ENCODE results near the gene SLC44A1. TPM values are rescaled to one million over a fixed set of nuclear protein-coding genes. Genes with fewer than 3 reads are reported as not detected.

Gene SLC44A1
- total RNA-seq, 1 experiment from 2014 or later: 15.2 TPM

GRCh38 chr9:105242062-105242461 lies 2.4 kb upstream of the SLC44A1 start:
- ChIA-PET POLR2A (no interaction called here), CTCF (interaction anchor here (1.1 kb wide), 1 partner anchor 13 kb away, joined by 5 read pairs; no protein-coding TSS in a partner anchor)
- DNase-seq (ENCODE audit: unreplicated experiment): no peak
- Mint-ChIP-seq H3K4me1 (ENCODE audit: insufficient read depth, unreplicated experiment) (peaks cover 6% of the 10 kb centered on the region), H3K4me3 (ENCODE audit: unreplicated experiment) (no peak overlapping the region), H3K9me3 (ENCODE audit: unreplicated experiment) (no peaks in the 10 kb centered on the region), H3K27me3 (ENCODE audit: insufficient read depth, unreplicated experiment) (peaks cover 34% of the 10 kb centered on the region), H3K36me3 (ENCODE audit: insufficient read depth, unreplicated experiment) (no peaks in the 10 kb centered on the region), H3K27ac (ENCODE audit: low read depth, unreplicated experiment) (no peak overlapping the region)
- no TSS peak for BruUV-seq (replicated peaks)
- intact Hi-C loops (cut with micrococcal nuclease): loop anchor here (10.0 kb wide), 4 partner anchors 103 to 457 kb away; no protein-coding TSS in a partner anchor
- no peak for TF ChIP-seq CTCF (IDR thresholded peaks at IDR 0.05; ENCODE audit: unreplicated experiment)

GRCh38 chr9:105242557-105242956 lies 1.9 kb upstream of the SLC44A1 start:
- H3K27ac Mint-ChIP-seq (ENCODE audit: low read depth, unreplicated experiment): no peak overlapping the region
- H3K4me1 Mint-ChIP-seq (ENCODE audit: insufficient read depth, unreplicated experiment): peaks cover 6% of the 10 kb centered on the region
- no peak overlapping the region for H3K4me3 Mint-ChIP-seq (ENCODE audit: unreplicated experiment)
- ChIA-PET POLR2A (no interaction called here), CTCF (interaction anchor here (1.1 kb wide), 1 partner anchor 12 kb away, joined by 5 read pairs; no protein-coding TSS in a partner anchor)
- no peaks in the 10 kb centered on the region for H3K9me3 Mint-ChIP-seq (ENCODE audit: unreplicated experiment)
- H3K27me3 Mint-ChIP-seq (ENCODE audit: insufficient read depth, unreplicated experiment): peaks cover 34% of the 10 kb centered on the region
- BruUV-seq (replicated peaks): no TSS peak
- no peak for DNase-seq (ENCODE audit: unreplicated experiment)
- TF ChIP-seq CTCF (IDR thresholded peaks at IDR 0.05; ENCODE audit: unreplicated experiment): no peak
- no peaks in the 10 kb centered on the region for H3K36me3 Mint-ChIP-seq (ENCODE audit: insufficient read depth, unreplicated experiment)
- intact Hi-C loops (cut with micrococcal nuclease): loop anchor here (10.0 kb wide), 4 partner anchors 102 to 458 kb away; no protein-coding TSS in a partner anchor

- ChIA-PET POLR2A (interaction anchor here (1.4 to 2.5 kb wide), 9 partner anchors 9 to 495 kb away, joined by 3 to 14 read pairs (median 9); partner anchors contain the start of gene NIPSNAP3A), CTCF (interaction anchor here (2.4 to 2.8 kb wide), 2 partner anchors 84 to 380 kb away, joined by 7 to 22 read pairs; no protein-coding TSS in a partner anchor)
- Mint-ChIP-seq H3K27me3 (ENCODE audit: insufficient read depth, unreplicated experiment) (peaks cover 34% of the 10 kb centered on the region), H3K9me3 (ENCODE audit: unreplicated experiment) (no peaks in the 10 kb centered on the region), H3K36me3 (ENCODE audit: insufficient read depth, unreplicated experiment) (no peaks in the 10 kb centered on the region), H3K4me1 (ENCODE audit: insufficient read depth, unreplicated experiment) (peaks cover 6% of the 10 kb centered on the region), H3K27ac (ENCODE audit: low read depth, unreplicated experiment) (no peak overlapping the region), H3K4me3 (ENCODE audit: unreplicated experiment) (no peak overlapping the region)
- BruUV-seq (replicated peaks): no TSS peak
- no peak for TF ChIP-seq CTCF (IDR thresholded peaks at IDR 0.05; ENCODE audit: unreplicated experiment)
- DNase-seq (ENCODE audit: unreplicated experiment): no peak
- intact Hi-C loops (cut with micrococcal nuclease): loop anchor here (10.0 kb wide), 4 partner anchors 102 to 458 kb away; no protein-coding TSS in a partner anchor
These were observed 1.3 kb upstream of the SLC44A1 start for GRCh38 chr9:105243015-105243686.

- CTCF ChIA-PET: interaction anchor here (0.6 to 4.4 kb wide), 25 partner anchors 9 to 497 kb away, joined by 3 to 38 read pairs (median 6); no protein-coding TSS in a partner anchor
- Mint-ChIP-seq H3K9me3 (ENCODE audit: unreplicated experiment) (no peaks in the 10 kb centered on the region), H3K4me1 (ENCODE audit: insufficient read depth, unreplicated experiment) (peaks cover 6% of the 10 kb centered on the region), H3K4me3 (ENCODE audit: unreplicated experiment) (peak overlapping the region; percentile 83), H3K27me3 (ENCODE audit: insufficient read depth, unreplicated experiment) (peaks cover 22% of the 10 kb centered on the region), H3K36me3 (ENCODE audit: insufficient read depth, unreplicated experiment) (no peaks in the 10 kb centered on the region), H3K27ac (ENCODE audit: low read depth, unreplicated experiment) (peak overlapping the region; percentile 68)
- no TSS peak for BruUV-seq (replicated peaks)
- intact Hi-C loops (cut with micrococcal nuclease): loop anchor here (1.0 to 10.0 kb wide), 7 partner anchors 57 to 460 kb away; no protein-coding TSS in a partner anchor
- POLR2A ChIA-PET: interaction anchor here (0.7 to 3.7 kb wide), 36 partner anchors 9 to 497 kb away, joined by 3 to 37 read pairs (median 4); partner anchors contain the start of gene NIPSNAP3A
- no peak for TF ChIP-seq CTCF (IDR thresholded peaks at IDR 0.05; ENCODE audit: unreplicated experiment)
- DNase-seq (ENCODE audit: unreplicated experiment): no peak
These were observed 230 bp downstream of the SLC44A1 start for GRCh38 chr9:105244734-105245028.

All from MCF 10A (cell line).